NCI-H446 treated with DMSO at 0.1 percent for 48 hours (cell line): ENCODE results near the gene LAPTM5.

ENCODE experiments used
- DNase-seq: peaks from one replicate; lab custom pipeline; 2025; lab: John Stamatoyannopoulos, UW

LAPTM5 gene

DNA sequence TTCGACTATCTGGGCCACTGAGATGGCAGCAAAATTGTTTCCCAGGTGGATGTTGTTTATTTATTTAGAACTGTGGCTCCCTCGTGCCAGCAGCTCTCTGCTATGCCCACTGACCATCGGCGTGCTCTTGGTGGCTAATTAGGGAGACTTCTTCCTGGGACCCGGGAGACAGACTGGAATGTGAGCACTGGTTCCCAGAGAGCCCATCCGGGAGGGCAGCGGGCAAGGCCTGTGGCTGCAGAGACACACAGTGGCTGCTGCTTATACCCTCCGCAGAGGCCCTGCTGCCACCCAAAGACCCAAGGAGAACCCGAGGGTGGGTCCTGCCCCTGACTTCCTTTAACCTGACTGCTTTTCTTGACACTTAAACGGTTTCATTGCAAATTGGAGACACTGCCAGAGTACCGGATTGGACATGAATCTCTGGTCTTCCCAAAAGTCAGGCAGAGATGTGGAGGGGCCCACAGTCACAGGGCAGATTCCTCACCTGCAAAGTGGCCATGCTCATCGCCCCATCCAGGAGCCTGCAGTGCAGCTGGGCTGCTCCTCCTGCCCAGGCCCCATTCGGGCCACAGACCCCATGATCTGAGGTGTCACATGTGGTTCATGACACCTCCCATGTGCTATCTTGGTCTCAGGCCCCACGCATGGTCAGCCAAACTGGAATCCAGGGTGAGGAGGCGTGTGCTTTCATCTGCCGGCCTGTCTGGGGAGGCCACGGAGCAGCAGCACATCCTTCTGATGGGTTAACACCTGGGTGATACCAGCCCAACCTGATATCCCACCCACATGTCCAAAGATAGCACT, 28.5 kb downstream of the LAPTM5 start:
- DNase-seq = no peak

DNA sequence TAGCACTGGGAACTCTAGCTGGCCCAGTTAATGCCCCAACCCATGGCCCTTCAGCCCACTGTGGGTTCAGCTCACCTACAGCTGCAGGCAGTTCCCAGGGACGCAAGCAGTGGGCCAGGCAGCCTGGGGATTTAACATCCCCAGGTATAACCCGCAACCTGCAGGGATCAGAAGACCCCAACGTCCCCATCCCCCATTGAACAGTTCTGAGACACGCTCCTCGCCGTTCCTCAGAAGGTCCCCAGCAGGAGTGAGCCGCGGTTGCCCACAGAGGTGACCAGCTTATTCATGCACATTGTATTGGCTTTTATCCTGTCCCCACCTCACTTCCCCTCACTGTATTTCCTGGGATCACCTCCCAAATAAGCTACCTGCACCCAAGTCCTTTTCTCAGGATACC, 29.2 kb downstream of the LAPTM5 start:
- no peak for DNase-seq

DNA sequence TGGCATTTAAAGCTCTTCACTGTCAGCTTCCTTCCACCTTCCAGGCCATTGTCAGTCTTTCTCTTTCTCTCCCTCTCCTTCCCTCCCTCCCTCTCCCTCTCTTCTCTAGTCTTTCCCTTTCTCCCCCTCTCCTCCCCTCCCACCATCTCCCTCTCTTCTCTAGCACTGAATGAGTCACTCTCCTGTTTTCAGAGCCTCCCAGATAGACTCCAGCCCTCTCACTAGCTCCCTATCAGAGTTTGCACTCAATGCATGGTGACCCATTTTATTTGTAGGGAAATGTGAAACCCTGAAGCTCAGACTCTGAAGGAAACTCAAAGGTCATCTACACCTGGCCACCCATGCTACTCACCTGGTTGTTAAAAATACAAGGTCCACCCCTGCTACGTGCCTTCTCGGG, 29.8 kb downstream of the LAPTM5 start:
- no peak for DNase-seq

DNA sequence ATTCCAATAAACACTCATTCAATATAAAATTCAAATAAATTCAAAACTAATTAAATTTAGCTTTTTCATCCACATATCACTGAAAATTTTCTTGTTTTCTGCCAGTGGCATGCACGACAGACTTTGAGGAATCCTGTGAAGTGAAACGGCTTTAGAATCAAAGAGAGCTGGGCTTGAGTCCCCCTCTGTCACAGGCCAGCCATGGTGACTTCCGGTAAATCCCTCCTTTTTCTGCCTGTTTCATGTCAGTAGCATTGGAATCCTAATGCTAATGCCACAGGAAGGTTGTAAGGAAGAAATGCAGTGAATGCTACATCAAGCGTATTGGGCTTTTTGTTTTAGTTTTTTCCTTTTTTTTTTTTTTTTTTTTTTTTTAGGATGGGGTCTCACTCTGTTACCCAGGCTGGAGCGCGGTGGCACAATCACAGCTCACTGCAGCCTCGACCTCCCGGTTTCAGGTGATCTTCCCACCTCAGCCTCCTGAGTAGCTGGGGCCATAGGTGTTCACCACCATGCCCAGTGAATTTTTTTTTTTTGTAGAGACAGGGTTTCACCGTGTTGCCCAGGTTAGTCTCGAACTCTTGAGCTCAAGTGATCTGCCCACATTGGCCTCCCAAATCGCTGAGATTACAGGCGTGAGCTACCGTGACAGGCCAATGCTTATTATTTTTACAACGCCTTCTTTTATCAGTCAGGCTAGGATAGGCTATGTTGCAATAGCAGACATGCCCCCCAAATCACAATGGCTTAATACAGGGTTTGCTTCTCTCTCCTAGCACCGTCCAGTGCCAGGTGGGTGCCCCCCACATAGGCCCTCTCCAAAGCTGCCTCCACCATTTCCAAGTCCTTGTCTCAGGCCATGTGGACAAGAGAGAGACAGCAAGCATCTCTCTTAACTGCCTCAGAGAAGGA, 30.5 kb downstream of the LAPTM5 start:
- DNase-seq = no peak

DNA sequence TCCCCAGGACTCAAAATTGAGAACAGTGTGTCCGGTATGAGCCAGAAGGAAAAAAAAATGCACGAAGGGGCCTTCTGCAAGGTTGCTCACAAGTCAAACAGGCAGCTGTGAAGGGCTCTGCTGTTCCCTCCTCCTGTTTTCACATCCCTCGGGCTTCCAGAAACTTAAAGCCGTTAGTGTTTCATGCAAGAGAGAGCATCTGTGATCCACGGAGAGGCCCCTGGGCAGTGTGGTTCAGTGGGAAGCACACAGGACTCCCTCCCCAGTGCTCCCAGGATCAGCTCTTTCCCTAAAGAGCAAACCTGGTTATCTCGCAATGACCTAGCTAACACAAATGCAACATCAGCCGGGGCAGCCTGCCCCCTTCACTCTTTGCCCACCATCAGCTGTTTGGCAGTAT, 31.3 kb downstream of the LAPTM5 start:
- DNase-seq = no peak

DNA sequence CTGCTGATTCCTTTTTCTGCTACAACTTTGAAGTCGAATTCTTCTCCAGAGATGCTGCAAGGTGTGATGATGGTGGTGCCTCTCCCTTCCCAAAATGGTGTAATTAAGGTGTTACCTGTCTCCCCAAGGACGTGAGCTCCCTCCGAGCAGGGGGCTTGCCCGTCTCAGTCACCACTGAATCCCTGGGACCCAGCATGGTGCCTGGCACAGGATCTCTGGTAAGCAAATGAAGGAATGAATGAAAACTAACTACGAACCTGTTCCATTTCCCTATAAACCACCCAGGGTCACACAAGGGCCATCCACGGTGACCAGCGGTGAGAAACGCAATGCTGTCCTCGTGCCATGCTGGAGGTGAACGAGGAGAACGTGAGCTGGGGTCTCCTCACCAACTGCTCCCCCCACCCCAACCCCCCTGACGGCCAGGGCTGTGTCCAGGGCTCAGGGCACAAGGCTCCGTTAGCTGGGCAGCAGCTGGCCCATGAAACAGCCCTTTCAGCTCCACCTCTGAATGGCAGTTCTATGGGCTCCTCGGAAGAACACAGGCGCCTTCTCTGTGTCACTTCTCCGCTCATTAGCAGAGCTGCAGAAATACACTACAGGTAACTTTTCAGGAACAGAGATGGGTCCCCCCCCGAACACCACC, 32.0 kb downstream of the LAPTM5 start:
- no peak for DNase-seq

DNA sequence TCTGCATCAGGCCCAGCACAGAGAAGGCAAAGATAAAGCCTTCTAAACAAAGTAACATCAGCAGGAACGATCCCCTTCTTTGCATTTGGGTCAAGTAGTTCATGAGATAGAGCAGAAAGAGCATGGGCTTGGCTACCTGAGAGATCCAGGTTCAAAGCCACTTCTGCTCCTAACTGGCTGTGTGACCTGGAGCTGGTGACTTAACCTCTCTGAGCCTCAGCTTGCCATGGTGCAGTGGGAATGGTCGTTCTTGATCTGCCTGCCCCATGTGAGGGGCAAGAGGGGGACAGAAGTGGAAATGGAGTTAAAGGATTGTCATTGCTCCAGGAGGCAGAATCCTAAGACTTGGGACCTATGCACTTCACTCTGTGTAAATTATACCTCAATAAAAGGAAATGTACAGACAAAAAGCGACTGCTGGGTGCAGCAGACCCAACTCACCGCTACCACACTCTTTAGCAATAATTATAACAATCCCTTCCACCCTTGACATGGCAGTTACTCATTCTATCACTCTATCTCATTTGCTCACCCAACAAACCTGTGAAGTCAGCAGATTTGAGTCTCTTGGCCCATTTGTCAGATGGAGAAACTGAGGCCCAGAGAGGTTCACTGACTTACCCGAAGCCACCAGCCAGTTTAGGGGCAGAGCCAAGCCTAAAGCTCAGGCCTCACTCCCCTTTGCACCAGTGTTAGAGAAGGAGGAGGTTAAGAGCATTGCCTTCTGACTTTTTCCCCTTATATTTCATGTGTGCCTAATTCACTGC, 32.7 kb downstream of the LAPTM5 start:
- DNase-seq = no peak

DNA sequence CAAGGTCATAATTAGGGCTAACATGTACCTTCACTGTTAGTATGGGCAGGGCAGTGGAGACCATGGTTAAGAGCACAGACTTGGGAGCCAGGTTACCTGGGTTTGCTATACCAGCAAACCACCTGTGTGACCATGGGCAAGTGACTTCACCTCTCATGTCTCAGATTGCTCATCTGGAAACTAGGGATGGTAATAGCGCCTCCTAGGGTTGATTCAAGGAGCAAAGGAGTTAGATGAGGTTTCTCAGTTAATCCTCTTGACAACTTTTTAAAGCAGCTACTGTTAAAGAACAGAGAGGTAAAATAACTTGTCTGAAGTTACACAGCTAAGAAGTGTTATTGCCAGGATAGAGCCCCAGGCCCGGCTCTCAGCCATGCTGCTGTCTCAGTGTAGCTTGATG, 33.4 kb downstream of the LAPTM5 start:
- DNase-seq = no peak

DNA sequence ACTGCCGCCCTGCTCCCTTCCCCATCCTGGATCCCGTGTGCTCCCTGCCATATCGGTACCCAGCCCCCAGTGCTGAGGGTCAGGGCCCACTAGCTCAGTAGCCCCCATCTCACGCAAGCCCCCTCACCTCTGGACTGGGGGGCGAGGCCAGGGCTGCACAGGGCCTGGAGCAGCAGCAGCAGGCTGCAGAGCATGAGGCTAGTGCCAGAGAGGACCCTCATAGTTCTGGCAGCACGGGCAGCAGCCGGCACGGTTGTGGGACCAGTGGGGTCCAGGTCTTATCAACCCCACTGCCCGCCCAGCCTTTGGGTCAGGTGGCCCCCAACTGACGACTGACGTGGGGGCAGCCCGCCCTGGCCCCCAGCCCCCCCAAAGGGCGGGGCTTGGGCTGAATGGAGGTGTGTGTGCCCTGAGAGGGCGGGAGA, 34.2 kb downstream of the LAPTM5 start, which contains the start of gene MATN1:
MATN1 (minus strand) TSS at position 255 of the 425 bp plus-strand sequence; CDS start at position 221, 34 bp downstream.
- no peak for DNase-seq

DNA sequence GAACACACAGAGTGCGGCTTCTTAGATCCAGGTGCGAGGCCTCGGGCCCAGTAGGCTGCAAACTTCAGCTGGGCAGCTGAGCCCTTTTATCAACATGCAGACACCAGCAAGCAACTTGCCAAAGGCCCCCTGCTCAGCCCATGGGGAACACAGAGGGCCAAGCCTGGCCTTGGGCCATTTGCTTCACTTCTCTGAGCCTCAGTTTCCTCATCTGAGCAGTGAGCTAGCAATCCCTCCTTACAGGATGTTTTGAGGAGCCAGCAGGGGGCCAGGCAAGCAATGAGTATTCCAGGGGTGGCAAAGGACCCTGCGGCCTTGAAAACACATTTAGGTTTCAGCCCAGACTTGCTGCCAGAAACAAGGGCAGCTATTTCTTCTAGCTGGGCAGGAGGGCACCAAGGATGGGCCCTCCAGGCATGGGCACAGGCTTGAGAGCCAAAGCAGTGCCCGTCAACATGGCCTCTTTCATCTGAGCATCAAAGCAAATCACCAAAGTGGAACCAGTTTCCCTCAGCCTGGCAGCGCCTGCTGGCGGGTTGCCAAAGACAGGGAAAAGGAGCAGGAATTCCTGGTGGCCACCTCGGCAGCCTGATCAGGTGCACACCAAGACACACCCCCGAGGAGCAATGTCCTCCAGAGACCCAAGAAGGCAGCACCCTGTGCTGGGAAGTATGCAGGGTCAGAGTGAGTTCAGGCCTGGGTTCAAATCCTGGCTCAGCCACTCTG, 35.6 kb downstream of the LAPTM5 start:
- DNase-seq = no peak

DNA sequence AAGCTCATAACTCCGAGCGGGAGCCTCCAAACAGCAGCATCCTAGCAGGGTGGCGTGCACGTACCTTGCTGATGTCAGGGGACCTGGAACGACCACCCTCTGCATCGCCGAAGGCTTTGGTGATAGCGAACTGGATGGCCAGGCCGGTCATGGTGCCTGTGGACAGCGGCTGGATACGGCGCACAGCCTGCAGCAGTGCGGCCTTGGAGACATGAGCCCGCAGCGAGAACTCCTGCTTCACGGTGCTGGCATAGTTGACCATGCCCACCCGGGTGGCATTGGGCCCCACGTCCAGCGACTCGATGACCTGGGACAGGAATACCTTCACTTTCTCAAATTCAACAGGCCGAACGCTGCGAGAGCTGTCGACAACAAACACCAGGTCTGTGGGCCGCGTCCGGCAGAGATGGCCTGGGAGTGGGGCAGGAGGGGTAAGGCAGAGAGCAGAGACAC, 36.2 kb downstream of the LAPTM5 start:
- DNase-seq = no peak

DNA sequence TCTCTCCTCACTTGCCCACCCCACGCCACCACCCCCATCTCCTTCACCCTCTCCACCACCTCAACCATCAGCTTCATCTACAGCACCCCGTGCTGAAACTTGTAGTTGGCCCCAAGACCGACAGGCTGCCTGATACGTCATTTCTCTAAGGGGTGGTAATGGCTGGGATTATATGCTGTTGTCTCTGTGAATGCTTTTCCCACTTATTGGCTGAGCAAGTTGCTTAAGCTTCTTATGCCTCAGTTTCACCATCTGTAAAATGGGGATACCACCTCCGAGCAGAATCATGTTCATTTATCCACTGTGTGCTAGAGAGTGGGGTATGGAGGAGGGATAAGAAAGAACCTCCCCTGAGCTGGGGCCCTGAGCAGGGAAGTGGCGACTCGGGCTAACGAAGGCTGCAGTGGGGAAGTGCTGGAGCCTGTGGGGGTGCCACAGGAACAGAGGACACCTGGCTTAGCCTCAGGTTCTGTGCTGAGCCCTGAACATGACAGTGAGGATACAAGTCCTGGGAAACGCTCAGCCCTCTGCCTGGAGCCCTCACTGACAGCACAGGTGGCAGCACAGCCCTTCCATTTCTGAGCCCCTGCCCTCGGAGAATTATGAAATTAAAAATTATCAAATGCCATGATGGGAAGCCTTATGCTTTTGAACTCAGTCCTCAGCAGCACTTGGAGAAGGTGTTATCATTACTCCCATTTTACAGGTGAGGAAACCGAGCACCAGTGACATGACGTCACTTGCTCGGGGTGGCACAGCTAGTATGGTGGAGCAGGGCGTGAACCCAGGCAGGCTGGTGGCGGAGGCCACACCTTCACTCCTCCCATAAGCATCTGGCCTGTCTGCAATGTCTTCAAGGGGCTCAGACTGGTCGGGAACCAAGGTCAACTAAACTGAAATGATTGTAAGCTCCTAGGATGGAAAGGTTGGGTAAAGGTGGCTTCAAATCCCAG, 37.0 kb downstream of the LAPTM5 start:
- no peak for DNase-seq

DNA sequence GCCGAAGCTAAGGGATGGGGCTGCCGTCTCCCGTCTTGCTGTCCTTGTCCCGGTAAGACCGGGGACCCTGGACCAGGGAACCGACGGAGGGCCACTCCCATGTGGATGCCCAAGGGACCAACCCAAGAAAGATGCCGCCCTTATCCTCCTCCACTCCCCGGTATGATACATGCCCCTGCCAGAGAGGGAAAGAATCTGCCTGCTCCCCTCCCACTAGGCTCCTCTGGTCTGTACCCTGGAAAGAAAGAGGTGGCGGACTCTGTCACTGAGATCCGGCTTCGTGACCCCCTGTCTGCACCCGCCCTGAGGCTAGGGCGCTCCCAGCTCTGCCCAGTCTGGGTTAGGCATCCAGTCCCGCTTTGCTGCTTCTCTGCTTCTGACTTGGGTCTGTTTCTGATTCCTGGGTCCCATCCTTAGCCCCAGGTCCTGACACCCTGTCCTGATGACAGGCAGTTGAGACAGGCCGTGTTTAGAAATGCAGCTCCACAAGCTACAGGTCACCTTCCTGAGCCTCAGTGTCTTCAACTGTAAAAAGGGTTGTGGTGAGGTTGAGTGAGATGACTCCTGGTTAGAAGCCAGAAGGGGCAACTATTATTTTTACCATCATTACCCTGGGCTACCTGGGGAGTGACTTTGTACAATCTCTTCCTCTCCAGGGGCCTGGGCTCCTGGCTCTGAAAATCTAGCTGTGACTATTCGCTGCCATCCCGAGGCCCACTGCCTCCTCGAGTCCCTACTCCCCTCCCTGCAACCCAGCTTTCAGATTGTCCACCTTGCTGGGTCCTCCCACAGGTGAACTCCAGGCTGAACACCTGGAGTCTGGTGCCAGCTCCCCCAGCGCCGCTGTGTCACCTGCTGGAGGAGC, 37.9 kb downstream of the LAPTM5 start:
- DNase-seq = no peak

DNA sequence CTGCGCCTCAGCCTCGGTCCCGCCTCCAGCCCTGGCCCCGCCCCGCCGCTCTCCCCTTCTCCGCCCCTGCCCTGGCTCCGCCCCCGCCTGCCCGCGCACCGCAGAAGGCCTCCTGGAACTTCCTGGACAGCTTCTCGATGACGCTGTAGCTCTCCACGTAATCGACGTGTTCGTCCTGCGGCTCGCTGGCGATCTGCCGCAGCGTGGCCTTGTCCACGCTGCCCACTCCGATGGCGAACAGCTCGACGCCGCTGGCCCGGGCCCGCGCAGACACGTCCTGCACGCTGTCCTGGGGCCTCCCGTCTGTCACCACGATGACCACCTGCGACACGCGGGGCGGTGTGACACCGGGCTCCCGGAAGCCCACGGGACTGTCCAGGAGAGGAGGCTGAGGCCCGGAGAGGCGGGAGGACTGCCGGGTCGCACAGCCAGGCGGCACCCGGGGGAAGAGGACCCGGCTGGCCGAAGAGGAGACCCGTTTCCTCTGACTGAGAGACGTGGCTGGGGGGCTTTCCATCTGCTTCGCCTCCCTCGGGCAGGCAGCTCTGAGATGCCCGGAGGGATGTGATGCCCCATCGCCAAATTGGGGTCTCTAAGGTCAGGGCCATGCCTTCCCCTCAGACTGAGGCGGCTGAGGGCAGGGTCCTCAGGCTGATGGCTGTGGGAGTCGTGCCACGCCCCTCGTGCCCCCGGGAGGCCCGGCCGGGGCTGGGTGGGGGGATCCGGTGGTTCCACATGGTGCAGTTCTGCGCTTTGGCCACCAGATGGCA, 38.8 kb downstream of the LAPTM5 start:
- peak; percentile 93 for DNase-seq

DNA sequence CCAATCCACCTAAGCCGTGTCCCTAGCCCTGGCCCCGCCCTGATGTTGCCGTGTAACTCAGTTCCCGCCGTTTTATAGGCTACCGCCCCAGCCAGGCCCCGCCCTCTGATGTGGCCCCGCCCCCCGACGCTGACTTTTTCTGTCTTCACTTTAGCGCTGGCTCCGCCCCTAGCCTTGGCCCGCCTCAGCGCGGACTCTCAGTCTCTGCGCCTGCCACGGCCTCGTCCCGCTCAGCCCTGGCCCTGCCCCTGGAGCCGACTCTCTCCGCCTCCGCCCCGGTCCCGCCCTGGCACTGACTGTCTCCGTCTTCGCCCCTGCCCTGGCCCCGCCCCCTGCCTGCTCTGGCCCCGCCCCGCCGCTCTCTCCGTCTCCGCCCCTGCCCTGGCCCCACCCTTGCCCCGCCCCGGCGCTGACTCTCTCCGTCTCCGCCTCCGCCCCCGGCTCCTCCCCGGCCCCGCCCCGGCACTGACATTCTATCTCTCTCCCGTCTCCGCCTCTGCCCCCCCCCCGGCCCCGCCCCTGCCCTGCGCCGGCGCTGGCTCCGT, 39.4 kb downstream of the LAPTM5 start:
- DNase-seq = peak; percentile 93

DNA sequence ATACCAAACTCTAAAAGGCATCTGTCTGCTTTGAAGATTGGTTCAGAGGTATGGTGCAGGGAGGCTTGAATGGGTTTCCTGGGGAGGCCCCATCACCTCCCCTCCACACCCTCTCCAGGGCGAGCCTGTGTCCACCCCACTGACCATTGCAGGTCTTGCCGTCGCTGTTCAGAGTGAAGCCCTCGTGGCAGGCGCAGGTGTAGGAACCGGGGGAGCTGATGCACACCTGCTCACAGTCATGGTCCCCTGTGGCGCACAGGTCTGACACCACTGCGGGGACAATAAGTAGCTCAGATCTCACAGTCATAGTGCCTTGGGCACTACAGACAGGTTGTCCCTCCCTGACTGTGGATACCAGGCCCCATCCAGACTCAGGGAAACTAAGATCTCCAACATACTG, 40.9 kb downstream of the LAPTM5 start:
- no peak for DNase-seq

DNA sequence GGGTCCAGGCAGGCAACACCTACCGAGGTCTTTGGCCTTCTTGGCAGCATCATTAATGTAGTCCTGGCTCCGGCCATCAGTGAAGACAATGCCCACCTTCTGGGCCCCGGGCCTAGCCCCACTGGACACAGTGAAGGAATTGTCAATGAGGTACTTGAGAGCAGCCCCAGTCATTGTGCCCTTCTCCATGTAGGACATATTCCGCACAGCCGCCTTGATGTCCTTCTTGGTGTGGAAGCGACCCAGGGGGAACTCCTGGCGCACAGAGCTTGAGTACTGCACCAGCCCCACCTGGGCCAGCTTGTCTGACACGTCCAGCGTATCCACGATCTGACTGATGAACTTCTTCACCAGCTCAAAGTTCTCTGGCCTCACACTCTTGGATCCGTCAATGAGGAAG, 41.7 kb downstream of the LAPTM5 start:
- no peak for DNase-seq

DNA sequence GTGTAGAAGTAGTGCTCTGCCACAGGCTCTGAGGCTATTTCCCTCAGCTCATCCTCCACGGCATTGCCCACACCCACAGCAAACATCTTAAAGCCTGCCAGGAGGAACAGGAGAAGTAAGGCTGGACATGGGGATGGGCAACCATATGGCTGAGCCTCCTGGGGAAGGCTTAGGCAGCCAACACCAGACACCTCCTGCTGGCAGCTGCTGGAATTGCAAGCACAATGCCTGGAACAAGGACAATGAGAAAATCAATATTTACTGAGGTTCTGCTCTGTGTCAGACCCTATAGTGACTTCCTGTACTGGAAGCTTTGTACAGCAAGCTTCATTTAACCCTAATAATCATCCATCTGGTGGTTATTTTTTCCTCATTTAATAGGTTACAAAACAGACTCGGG, 42.4 kb downstream of the LAPTM5 start:
- DNase-seq = peak; percentile 89
